NCI-H82 (cell line): ENCODE data around the gene CDYL2.

Source experiments
- DNase-seq: peaks from one replicate; lab custom pipeline; 2025; lab: John Stamatoyannopoulos, UW

Gene CDYL2

DNA sequence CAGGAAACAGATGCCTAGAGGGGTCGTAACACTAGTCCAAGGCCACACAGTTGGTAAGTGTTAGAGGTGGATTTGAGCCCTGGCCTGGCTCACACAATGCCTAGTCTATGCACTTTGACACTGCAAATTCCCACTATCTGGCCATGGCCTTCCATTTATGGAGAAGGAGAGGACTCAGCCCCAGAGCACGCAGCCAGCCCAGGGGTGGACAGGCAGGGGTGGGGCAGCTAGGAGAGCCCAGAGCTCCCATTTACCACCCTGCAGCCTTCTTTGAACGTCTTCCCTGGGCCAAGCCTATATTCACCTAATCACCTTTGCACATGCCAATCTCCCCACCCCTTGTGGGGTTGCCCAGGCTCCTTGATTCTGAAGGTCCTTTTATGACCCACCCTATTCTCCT, 182.4 kb downstream of the CDYL2 start:
- no peak for DNase-seq

DNA sequence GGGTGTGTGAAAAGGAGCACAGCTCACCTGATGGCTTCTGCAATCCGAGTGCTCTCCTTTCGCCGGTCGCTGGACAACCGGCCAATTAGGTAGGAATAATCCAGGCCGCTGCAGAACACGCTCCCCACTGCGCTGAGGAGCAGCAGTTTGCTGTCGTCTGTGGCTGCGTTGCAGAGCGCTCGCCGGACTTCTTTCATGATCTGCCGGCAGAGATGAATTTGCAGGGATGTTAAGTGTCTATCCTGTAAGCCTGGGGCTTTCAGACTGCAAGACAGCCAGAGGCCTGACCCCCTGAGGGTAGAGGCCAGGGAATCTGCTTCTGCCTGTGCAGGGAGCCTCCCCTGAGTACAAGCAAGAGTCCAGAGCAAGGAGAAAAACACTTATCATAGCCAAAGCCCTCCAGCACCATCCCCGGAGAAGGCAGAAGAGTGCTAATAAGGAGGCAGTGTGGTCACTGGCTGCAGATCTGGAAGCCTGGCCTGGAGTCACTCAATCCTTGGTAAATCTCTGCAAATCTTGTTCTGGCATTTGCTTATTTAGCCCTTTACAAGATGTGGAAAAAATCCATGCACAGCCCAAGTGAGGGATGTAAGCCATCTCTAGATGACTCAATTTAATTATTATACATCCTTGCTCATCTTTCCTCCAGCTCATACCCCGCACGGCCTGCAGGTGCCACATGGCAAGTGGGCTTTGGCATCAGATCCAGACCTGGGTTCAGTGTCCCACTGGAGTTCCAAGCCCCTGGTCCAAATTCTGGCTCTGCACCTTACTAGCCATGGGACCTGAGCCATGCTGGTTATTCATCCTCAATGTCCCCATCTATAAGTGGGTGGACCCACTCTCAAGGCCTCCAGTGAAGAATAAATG, 183.4 kb downstream of the CDYL2 start:
- no peak for DNase-seq

DNA sequence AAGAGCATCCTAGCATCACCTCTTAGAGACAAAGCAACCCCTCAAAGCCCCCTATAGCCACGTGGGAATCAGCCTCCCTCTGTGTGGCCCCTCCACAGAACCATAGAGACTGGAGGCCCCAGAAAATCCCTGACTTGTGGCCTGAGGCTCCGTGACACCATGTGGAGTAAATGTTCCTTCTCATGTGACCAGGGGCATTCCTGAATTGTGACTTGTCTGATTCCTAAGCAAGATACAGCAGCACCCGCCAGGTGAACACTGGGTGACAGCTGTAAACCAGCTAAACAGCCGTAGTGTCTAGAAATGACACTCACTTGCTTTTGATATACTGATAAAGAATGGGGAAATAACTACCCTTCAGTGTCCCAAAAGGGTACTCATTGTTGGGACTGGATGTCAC, 184.6 kb downstream of the CDYL2 start:
- no peak for DNase-seq

DNA sequence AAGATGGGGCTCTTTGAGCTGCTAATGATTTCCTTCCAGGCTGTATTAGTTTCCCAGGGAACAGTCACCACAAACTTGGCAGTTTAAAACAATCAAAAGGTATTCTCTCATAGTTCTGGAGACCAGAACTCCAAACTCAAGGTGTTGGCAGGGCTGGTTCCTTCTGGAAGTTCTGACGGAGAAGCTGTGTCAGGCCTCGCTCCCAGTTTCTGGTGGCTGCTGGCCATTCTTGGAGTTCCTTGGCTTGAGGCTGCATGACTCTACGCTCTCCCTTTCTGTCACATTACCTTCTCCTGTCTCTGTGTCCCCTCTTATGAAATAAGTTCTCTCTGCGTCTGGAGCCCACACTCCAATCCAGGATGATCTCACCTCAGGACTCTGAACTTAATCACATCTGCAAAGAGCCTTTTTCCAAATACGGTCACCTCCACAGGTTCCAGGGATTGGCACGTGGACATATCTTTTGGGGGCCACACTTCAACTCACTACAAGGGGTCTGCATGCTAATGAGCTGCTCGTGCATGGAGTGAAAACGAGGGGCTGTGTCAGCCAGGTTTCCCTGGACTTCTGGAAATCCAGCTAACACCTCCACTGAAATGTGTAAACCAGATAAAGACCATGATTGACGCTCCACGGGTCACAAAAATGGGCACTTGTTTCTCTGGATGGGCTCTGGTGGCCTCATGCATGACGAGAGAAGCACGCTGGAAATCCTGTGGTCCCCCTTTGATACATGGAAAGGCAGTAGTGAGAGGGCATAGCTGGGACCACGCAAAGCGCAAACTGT, 185.3 kb downstream of the CDYL2 start:
- no peak for DNase-seq

DNA sequence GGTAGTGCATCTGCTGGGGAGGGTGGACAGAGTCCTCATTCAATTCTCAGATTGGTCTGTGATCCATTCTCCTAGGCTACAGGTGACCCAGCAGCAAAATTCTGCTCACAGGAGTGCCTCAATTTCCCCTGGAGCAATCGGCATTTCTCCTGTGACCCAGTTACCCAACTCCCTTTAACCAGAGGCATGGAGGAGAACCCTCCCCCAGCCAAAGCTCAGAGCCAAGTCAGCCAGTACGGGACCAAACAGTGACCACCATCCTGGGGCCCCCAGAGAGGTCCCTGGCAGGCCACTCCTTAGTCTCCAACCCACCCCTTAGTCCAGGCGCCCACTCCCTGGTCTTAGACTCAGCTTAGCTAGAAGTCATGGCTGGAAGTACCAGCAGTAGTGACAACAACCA, 188.0 kb downstream of the CDYL2 start:
- no peak for DNase-seq

DNA sequence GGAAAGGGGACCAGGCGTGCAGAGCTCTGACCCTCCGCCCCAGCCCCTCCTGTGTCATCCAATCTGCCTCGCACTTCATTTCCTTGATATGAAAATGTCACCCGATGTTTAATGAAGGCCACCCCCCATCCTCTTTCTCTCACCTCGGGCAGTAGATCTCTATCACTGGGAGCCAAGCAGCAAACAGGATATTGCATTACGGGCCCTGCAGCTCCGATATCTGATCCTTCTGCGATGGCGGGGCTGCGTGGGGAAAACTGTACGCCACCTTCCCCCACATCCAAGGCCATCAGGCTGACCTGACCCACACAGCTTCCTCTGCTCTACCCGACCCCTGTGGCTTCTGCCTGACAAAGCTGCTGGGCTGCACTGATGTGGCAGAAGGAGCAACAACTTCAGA, 188.7 kb downstream of the CDYL2 start:
- no peak for DNase-seq

DNA sequence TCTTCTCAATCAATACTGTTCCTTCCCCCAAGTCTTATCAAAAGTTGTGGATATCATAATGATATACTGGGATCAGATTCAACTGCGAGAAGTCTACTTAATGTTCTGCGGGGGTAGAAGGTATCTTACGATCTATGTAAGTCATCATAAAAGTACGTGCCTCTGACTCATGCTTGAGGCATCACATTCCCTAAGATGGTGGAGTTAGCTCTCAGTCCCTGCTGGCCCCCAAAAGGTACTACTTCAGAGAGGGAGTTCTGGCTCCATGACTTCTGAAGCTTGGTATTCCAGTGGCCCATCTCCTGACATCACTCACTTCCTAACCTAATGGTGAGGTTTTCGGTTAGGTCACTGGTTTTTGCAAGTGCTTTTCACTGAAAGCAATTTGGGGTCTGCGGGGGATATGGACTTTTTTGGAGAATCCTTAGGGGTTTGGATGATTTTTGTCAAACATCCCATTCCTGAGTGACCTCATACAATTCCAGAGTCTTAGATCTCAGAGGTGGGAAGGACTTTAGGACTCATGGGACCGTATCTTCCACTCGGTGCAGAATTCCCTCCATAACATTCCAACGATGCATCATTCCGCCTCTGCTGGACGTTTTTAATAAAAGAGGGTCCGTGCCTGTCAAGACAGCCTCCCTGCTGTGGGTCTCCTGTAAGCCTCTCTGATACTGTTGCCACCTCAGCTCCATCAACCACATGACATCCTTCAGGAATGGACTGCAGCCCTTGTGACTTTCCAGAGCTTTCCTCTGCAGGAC, 189.3 kb downstream of the CDYL2 start:
- DNase-seq, result no peak

DNA sequence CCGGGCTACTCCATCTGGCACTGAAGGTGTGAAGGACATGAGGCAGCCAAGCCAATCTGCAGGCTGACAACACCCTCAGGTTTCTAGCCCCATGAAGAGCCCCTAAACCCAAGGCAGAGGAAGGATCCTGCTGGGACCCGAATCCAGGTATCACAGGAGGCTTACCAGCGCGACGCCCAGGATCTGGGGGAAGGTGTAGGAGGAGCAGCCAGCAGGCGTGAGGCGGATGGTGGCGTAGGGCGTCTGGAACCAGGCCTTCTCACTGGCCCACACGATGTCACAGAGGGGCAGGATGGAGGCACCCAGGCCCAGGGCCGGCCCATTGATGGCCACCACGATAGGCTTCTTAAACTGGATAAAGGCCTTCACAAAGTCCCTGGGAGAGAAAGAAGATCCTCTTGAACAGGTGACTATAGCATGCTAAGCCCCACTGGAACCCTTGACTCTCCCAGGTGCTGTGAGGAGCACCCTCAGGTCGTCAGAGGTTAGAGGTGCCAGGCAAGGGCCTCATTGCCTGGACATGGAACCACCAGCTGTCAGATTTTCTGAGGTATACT, 191.9 kb downstream of the CDYL2 start:
- DNase-seq, result no peak

DNA sequence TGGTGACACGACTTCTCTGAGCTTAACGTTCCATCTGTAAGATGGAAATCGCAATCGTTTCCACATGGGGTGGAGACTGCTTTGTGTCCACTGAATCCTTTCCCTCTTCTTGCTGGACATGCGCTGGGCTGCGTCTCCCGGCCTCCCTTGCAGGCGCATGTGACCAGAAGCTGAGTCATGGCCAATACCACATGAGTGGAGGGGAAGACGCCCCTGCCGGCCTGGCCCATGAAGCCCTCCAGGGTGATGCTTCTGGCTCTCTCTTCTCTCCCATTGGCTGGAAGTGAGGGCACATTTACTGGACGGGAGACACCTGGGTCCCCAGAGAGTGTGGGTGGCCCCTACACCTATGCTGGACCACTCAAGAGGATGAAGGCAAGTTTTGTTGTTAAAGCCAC, 192.5 kb downstream of the CDYL2 start:
- DNase-seq, result no peak

DNA sequence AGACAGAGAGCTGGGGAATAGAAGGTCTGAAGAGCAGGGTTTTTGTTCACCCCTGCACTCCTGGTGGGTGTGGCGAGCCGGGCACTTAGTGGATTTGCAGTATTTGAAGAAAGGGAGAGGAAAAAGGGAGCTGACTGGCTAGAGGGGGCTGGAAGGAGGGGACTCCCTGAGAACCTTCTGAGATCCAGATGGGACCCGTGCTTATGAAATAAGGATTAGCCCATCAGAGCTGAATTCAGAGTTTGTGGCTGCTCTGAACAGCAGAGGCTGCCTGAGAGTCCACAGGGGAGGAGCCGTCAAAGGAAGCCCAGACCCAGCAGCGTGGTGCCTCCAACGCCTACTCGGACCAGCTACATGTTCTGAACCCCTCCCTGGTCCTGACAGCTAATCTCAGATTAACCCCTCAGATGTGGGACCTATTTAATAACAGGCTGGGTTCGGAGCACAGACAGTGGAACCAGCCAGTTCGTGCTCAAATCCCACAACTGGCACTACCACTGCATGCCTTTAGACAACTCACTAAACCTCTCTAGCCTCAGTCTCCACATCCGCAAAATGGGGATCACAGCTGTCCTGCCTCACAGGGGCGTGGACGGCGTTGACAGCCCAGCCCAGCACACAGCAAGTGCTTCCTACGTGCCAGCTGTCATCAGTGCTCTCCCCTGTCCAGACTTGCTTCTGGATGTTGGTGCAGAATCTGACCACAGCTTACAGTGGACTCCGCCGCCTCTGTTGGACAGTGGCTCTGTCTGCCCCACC, 193.0 kb downstream of the CDYL2 start:
- DNase-seq, result no peak

DNA sequence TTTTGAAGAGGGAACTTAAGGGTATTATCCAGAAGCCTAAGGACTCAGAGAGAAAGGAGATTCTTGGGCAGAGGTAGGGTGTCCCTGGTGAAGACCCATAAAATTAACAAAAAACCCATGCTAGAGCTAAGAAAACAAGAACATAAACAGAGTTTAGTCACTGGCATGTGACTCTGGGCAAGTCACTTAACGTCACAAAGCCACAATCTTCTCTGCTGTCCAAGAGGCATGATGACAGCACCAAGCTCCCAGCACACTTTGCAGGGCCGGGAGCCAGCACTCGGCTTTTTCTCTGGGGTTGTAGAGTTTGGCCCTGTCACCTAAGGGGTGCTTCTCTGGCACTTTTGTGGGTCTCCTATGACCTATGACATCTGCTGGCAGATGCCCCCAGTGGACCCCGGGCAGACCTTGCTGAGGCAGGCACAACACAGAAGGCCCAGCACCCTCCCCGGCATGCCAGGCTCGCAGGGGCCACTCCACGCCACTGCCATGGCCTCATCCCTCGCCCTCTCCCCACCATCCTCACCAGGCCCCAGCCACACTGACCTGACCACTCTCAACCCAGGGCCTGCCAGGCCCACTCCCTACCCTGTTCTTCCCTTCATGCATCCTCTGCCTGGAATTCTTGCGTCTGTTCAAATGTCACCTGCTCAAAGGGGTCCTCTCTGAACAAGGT, 193.8 kb downstream of the CDYL2 start:
- no peak for DNase-seq

DNA sequence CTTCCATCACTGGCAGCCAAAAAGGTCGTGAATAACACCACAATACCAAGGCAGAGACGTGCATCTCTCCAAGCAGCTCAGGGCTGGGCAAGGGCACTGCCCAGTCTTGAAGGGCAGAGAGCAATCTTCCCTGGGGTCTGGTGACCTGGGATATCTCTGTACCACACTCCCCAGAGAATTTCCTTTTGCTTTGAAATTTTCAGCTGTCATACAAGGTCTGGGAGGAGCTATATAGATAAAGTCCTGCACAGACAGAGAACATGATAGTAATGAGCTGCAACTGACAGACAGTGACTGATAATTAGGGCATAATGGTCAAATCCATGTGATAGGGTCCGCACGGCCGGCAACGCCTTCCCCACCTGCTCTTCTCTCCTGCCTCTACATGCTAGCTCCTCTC, 195.5 kb downstream of the CDYL2 start:
- no peak for DNase-seq

DNA sequence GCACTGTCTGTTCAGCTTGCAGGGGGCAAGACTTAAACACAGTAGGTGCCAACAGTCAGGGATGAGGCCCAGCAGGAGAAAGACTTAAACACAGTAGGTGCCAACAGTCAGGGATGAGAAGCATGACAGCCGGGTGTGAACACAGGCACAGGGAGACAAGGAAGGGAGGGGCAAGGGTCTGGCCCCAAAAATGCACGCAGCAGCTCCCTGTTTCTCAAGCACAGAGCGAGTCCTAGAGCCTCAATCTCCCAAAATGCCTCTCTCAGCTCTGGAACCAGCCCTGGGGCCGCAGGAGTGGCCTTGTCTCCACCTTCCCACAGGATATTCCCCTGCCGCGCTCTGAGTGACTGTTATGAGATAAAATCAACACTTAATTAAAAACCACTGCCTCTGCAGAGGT, 197.2 kb downstream of the CDYL2 start:
- no peak for DNase-seq

DNA sequence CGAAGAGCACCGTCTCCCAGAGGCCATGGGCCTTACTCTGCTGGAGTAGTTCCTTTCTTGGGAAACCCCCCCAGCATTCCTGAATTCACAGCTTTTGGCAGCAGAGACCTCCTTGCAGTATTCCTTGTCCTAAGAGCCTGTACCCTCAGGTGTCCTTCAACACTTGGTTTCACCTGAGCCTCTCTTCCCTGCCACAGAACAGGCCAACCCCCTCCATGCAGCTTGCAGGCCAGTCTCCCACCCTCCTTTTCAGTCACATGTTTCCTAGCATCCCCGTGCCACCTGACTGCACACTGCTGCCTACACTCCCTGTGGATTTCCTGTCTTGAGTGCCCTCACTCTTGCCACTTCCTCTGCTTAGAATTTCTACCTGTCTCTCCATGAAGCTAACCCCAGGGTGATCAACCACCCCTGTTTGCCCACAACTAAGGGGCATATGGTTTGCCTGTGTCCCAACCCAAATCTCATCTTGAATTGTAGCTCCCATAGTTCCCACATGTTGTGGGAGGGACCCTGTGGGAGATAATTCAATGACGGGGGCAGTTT, 198.1 kb downstream of the CDYL2 start:
- DNase-seq, result no peak

DNA sequence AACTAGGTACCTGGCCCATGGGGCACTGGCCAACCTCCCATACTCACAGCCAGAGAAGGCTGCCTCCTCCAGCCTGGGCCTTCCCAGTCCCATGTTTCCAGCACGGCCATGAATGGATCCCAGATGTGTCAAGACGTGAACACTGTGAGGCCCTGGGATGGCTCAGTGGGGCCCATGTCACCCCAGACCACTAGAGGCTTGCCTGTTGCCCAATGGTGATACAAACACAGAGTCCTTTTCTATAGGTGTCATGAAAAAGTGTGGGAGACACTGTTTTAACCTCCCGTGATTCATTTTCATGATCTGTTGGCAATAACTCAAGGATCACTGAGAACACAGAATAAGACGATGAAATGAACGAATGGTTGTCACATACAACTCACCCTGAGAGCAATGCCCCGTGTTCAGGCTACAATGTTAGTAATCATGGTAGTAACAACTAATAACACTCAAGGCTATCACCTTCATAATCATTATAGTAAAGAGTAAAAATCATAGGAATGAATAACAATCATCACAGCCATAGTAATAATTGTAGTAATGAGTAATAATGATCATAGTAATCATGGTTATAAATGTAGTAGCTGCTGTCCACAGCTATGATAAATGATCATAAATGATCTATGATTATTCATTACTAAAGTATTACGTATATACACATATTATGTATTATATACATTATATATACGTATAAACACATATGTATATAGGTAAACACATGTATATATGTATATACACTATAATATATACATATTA, 199.6 kb downstream of the CDYL2 start:
- DNase-seq, result no peak

DNA sequence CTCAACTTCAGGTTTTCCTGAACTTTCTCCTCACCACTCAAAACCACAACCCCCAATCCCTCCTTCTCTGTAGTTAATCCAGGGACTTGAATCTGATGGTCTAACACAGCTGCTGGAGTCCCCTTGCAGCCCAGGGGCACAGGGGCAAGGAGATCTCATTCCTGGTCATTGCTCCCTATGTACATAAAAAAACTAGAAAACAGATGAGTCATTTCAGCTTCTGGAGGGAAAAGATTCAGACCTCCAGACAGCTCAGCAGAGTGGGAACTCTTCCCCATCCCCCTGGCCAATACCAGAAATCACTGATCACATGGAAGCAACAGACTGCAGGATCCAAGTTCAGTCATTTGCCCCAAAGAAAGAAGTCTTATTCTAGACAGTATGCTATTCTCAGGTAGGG, 201.5 kb downstream of the CDYL2 start:
- no peak for DNase-seq

DNA sequence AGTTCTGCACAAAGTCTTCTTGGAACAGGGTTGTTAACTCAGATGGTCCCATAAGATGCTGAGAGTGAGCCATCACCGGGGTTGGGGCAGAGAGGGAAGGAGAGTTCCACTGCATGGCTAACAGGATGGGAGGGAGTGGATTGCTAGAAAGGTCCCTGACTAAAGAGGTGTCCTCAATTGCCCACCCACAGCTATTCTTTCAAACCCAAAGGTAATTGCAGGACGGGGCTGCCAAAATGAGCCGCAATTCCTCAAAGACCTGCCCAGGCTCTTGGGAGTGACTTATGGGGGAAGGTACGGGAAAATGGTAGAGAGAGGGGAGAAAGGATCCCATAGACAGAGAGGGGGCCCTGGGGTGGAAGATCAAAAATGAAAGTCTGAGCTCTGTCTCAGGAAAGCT, 203.2 kb downstream of the CDYL2 start:
- DNase-seq, result no peak

DNA sequence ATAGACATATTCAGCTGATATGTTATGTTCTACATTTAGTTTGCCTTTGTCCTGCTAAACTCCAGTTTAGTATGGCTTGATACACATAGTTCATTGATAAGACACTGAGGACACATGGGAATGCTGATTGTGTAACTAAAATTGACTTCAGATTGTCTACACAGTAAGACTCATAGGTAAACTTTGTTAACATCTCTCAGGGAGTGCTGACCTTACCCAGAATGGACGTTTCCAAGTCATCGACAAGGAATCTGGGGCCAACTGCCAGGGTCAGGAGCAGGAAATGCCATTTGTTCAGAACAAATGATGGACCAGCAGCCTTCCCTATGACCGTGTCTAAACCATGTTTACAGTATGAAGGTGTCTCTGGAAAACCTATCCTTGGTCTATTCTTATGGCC, 204.9 kb downstream of the CDYL2 start:
- DNase-seq, result no peak

DNA sequence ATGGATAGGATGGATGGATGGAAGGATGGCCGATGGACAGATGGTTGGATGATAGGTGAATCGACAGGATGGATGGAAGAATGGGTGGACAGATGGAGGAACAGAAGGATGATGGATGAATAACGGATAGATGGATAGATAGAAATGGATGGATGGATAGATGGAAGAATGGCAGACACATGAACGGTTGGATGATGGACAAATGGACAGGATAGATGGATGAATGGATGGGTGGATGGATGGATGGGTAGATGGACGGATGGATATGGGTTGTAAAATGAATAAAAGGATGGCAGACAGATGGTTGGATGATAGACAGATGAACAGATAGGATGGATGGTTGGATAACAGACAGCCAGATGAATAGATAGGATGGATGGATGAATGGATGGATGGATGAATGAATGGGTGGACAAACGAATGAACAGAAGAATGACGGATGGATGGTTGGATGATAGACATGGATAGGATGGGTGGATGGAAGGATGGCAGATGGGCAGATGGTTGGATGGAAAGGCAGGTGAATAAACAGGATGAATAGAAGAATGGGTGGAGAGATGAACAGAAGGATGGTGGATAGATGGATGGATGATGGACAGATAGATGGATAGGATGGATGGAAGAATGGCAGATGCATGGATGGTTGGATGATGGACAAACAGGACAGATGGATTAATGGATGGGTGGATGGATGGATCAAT, 207.7 kb downstream of the CDYL2 start:
- no peak for DNase-seq
